ENCODE data around the gene DGCR2.

- TF ChIP-seq POLR2A (IDR thresholded peaks at IDR 0.05), result no peak
- no peak for TF ChIP-seq CTCF (IDR thresholded peaks at IDR 0.05)
- TF ChIP-seq EP300 (IDR thresholded peaks at IDR 0.05), result no peak
Measured at GRCh38 chr22:19130959-19131684, 8.9 kb upstream of the DGCR2 start, which contains the start of gene TSSK2.
